DMS79 treated with DMSO at 0.1 percent for 48 hours (cell line): ENCODE results near the gene EEA1.

Experiments
- DNase-seq: peaks from one replicate; lab custom pipeline; 2025; lab: John Stamatoyannopoulos, UW

Gene EEA1

DNA sequence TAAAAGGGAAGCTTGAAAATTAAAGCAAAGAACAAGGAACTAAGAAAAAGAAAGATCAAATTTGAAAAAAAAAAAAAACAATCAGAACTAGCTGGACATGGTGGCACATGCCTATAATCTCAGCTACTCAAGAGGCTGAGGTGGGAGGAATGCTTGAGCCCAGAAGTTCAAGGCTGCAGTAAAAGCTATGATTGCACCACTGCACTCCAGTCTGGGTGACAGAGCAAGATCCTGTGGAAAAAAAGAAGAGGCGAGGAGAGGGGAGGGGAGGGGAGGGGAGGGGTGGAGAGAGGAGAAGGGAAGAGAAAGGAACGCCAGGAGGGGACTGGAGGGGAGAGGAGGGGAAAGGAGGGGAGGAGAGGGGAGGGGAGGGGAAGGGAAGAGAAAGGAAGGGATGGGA is 43.0 kb downstream of the EEA1 start:
- no peak for DNase-seq

DNA sequence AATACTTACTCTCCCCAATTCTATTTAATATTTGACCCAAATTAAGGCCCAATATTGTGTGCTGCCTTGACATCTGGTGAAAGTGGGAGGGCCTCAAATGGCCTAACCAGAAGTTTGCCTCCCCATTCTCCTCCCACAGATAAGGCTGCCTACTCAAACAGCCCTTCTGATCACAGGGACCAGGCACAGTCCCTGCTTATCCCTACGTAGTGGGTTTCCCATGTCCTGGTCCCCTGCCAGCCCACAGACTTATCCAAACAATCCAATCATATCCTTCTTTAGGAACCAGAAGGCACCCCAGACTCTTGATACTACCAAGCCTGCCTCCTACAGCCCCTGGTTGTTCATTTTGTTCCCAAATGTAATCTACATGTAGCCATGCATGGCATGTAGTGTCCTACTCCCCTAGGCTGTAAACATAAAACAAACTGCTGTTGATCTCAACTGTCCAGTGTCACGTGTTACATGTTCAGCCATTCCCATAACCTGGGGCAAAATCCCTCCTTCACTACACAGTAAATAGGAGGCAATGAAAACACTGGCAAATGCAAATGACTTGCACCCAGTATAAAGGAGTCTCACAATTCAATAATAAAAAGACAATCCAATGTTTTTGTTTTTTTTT is 49.3 kb downstream of the EEA1 start:
- no peak for DNase-seq

DNA sequence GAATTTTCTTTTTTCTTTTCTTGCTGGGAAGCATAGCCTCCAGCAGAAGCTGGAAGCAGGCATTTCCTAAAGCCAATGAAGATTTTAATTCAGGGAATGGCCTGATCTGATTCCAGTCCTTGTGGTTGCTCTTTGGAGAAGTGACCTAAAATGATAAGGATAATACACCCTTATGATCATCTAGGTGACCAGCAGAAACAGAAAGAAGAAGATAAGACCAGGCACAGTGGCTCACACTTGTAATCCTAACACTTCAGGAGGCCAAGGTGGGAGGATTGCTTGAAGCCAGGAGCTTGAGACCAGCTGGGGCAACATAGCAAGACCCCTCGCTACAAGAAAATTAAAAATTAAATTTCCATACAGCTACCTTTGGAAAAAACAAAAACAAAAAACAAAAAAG is 51.2 kb downstream of the EEA1 start:
- no peak for DNase-seq

GRCh38 chr12:92876496-92876895 is 52.6 kb downstream of the EEA1 start:
- DNase-seq = no peak

DNA sequence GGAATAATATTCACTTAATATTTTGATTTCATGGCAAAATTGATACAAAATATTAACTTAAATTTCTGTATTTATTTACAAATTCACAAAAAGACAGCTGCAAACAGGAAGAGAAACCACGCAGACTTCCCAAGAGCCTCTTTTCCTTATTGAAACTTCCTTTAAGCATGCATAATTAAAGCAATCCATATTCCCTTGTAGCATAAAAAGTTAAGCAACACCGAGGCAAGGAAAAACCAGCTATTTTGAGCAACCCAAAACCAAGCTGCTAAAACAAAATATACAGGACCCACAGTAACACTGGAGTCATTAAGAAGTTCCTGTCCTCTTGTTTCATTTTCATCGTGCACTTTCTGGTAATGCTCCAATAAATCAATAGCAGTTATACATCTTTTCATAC is 58.0 kb downstream of the EEA1 start:
- no peak for DNase-seq

DNA sequence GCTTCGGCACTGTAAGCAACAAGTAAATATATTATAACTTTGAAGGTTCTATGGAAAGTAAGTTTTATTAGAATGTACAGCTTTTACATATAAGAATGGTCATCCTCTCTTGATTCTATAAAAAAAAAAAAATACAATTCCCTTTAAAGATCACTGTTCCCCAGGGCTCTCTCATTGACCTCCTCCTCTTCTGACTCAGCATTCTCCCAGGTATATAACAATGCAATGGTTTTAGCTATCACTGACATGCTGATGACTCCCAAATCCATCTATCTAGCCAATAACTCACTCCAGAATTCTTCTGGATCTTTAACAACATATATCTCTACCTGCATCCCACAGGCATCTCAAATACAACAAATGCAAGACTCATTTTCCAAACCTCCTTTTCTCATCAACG is 62.7 kb downstream of the EEA1 start:
- DNase-seq = no peak

DNA sequence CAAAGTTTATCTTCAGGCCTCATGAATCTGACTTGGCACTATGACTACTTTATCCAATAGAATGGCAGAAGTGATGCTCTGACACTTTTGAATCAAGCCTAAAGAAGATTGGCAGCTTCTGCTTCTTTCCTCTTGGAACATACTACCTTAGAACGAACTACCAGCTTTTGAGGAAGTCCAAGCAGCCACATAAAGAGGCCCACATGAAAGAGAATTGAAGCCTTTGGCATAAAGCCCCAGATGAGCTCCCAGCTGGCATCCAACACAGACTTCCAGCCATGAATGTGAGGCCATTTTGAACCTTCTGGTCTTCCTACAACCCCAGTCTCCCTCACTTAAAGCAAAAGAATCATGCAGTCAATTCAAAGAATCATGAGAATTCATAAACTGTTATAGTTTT is 65.8 kb downstream of the EEA1 start:
- DNase-seq = no peak

- DNase-seq = no peak
Observed at GRCh38 chr12:92861381-92861780, 67.7 kb downstream of the EEA1 start.

- DNase-seq = no peak
Observed at GRCh38 chr12:92860521-92860920, 68.6 kb downstream of the EEA1 start.

GRCh38 chr12:92859650-92860386 is 69.3 kb downstream of the EEA1 start:
- peak; percentile 44 for DNase-seq

GRCh38 chr12:92857818-92858217 is 71.3 kb downstream of the EEA1 start:
- no peak for DNase-seq

GRCh38 chr12:92854344-92854743 is 74.8 kb downstream of the EEA1 start:
- no peak for DNase-seq

- DNase-seq = no peak
Observed at GRCh38 chr12:92848740-92849139, 80.4 kb downstream of the EEA1 start.

- no peak for DNase-seq
Observed at GRCh38 chr12:92847368-92847767, 81.7 kb downstream of the EEA1 start.

- DNase-seq = no peak
Observed at GRCh38 chr12:92845329-92845728, 83.8 kb downstream of the EEA1 start.

DNA sequence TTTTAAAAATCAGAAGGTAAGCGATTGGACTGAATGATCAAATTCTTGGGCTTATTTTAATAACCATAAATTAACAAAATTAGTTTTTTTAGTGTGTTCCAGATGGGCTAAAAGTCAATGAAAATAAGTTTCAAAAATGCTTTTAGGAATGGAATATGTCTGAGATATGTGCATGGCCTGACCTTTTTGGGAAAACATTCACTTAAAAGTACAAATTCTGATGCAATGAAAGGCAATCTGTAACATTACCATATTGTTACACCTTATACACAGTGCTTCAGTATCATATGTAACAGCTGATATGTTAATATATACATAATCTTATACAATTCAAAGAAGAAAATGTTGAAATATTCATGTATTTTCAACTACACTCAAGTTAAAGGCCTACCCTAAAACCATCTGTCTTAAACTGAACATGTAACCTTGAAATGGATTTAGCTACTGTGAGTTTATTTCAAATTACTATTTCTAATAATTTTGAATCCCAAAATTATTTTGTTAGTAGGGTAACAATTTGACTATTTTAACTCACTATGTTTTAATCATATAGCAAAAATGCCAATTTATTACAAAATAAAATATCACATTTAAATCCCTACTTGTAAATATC is 84.8 kb downstream of the EEA1 start:
- DNase-seq = no peak

DNA sequence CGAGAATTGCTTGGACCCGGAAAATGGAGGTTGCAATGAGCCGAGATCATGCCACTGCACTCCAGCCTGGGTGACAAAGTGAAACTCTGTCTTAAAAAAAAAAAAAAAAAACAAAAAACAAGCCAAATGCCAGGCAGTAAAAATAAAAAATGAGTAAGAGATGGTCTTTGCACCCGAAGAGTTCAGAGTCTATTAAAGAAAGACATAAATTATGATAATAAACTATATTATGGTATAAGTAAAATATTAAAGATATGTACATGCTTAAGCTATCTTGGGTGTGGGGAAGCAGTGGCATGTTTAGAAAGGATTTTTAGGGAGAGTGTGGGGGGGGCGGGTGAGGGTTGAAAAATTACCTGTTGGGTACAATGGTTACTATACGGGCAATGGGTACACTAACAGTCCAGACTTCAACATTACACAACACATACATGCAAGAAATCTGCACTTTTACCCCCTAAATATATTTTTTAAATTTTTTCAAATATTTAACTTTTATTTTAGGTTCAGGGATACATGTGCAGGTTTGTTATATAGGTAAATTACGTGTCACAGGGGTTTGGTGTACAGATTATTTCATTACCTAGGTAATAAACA is 99.3 kb downstream of the EEA1 start:
- no peak for DNase-seq

- no peak for DNase-seq
Observed at GRCh38 chr12:92828565-92828964, 100.5 kb downstream of the EEA1 start.

DNA sequence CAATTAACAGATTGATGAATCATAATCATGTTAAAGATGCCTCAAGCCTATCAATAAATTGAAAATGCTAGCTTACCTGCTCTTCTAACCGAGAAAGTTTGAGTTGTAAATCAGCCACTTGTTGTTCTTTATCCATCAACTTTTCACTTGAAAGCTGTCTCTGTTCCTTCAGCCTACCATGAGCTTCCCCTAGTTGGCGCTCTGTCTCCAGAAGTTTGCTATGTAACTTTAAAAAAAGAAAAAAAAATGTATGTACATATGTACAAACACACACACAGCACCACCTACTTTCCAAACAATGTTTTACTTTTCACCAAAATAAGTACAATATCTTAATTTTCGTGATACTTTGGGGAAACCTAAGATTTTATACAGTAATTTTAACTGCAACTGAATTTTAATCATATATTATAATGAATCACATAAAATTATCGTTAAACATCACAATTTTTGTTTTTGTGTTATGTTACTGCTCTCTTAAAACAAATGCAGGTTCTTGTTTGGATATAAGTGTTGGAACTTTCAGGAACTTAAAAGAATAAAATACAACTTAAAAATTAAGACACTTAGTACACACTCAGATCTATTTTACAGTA is 101.2 kb downstream of the EEA1 start:
- DNase-seq = no peak

DNA sequence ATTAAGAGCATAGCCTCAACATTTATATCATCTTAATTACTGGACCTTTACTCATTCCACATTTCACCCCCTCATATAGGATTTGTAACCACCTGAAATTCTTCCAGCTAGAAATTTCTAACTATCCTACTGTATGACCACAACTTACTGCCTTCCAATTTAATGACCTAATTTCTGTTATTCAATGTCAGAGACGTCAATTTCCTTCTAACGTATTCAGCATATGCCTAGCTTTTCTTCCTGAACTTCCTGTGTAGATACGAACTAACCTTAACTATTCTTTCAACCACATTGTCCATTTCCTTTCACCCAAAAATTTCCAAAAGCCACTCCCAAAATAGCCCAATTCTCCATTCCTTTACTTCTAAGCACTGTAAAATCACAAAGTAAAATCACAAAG is 108.0 kb downstream of the EEA1 start:
- no peak for DNase-seq

GRCh38 chr12:92814584-92814983 is 114.5 kb downstream of the EEA1 start:
- DNase-seq = peak; percentile 9

GRCh38 chr12:92810370-92810769 is 118.7 kb downstream of the EEA1 start:
- no peak for DNase-seq

- DNase-seq = no peak
Observed at GRCh38 chr12:92803903-92804302, 125.2 kb downstream of the EEA1 start.
